ENCODE measurements around the gene IRF4. TPM values are rescaled to one million over a fixed set of nuclear protein-coding genes. Genes with fewer than 3 reads are reported as not detected.

IRF4 gene
- total RNA-seq, result 0.63 and 3.3 TPM in 2 replicates

GRCh38 chr6:391559-392440 lies at the start of gene IRF4:
Gene IRF4, plus strand, starts transcription at chr6:391752. Its CDS starts 1,401 bp downstream, at chr6:393153.

Other genes starting within 250 kb of the IRF4 start
- 13.4 and 13.9 TPM in 2 replicates for gene DUSP22, start 99.3 kb upstream of the IRF4 start, total RNA-seq